ENCODE measurements around the gene BAIAP2L2.

Gene BAIAP2L2

DNA sequence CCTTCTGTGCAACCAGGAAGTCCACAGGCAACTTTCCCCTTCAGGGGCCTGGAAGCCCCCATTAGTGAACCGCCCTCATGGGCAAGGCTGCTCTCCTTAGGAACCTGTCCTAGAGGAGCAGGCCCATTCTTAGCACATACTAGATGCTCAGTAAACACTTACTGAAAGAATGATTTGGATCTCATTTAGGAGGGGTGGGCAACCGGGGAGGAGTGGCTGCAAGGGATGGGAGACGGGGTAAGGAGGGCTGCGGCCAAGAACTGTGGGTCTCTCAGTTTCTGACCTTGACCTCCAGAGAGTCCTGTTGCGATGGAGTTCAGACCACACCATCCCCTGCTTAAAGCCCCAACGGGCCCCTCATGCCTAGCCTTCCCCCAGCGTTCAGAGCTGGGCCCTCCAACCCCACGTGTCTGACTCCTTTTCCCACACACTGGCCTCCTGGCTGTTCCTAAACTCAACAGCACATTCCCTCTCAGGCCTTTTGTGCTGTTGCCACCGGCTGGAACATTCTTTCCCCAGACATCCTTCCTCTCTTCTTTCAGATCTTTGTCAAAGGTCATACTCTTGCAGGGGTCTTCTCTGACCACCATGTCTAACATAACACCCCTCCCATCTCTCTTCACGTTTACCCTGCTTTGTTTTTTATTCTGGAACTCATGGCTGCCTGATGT, 74.0 kb downstream of the BAIAP2L2 start:
- DNase-seq = no peak

DNA sequence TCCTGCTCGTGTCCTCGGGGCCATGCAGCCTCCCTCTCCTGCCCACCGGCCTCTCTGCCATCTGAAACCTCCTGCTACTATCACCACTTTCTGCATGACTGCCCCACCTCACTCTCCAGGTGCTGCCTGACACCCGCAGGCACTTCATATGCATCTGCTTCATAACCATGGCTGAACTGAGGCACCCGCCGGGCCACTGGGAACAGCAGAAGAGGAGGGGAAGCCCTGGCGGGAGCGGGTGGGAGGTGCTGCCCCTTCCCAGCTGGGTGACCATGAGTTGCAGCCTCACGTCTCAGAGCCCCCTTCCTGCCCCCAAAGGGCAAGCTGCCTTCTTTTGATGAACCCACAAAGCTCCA, 75.0 kb downstream of the BAIAP2L2 start:
- no peak for DNase-seq
